ENCODE measurements around the gene PRDM15. TPM values are rescaled to one million over a fixed set of nuclear protein-coding genes. Genes with fewer than 3 reads are reported as not detected.

The PRDM15 gene
- total RNA-seq, 2 donors from 2014 or later: 12.1 to 14.6 TPM

DNA sequence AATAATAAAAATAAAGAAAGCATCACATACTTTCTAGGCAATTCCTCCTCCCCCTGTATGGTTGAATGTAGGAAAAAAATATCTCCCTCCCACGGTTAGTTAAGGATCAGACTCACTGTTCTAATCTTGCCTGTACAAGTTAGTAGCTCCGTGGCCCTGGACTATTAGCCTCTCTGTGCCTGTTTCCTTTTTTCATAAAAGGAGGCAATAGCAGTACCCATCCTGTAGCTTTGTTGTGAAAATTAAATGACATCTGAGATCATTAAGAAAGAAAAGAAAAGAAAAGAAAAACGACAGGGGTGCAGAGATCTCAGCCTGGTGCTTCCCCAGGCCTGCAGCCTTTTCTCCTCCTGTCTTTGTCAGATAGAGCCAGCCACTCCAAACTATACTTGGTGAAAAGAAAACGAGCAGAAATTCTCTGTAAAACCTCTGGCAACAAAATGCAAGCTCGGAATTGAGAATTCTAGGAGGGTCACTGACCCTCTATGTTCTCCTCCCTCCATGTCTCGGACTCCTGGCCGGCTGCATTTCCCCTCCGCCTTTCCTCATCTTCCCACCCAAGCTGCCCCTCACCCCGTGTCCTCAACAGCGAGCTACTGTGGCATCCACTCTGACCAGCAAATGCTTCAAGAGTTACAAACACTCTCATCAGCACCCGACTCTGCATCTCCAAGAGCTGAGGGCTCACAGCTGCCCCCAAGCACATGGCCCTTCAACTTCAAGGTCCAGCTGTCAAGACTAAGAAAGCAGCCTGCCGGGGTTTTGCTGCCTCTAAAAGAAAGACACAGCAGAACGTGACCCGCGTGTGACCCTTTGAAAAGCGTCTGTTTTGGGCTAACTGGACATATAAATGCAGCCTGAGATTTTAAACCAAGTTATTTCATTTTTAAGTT, 125.9 kb downstream of the PRDM15 start:
- no peak overlapping the region for H3K27ac Mint-ChIP-seq
- no peaks in the 10 kb centered on the region for H3K36me3 Mint-ChIP-seq (ENCODE audit: insufficient read depth in 2 of 2)
- H3K4me3 Mint-ChIP-seq: no peak overlapping the region
- no peaks in the 10 kb centered on the region for H3K27me3 Mint-ChIP-seq (ENCODE audit: low read depth)
- ATAC-seq (replicated peaks in 1 of 2): no peak
- no peak for DNase-seq
- H3K4me1 Mint-ChIP-seq (ENCODE audit: low read depth): peaks cover 16% of the 10 kb centered on the region
- no peaks in the 10 kb centered on the region for H3K9me3 Mint-ChIP-seq

DNA sequence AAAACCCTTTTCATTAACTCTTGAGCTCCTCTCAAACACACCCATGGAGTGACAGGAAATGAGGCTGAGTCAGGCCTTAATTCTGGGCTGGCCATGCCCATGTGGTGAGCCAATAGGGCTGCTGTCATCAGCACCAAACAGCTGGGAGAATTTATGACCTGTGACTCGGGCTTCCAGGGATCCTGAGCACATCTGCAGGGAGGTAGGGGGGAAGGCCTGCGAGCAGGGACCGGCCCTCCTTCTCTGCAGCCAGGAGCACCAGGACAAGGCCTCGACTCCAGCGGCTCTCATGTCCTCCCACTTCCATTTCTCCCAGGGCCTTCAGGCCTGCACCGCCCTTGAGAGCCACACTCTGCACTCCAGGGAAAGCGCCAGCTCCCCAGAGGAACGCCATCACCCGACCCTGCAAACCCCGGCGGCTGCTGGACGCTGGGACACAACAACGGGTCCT, 126.9 kb downstream of the PRDM15 start:
- H3K36me3 Mint-ChIP-seq (ENCODE audit: insufficient read depth in 2 of 2): no peaks in the 10 kb centered on the region
- no peaks in the 10 kb centered on the region for H3K27me3 Mint-ChIP-seq (ENCODE audit: low read depth)
- no peaks in the 10 kb centered on the region for H3K9me3 Mint-ChIP-seq
- no peak overlapping the region for H3K4me3 Mint-ChIP-seq
- DNase-seq (no peak), ATAC-seq (replicated peaks in 1 of 2) (no peak)
- no peak overlapping the region for H3K27ac Mint-ChIP-seq
- peaks cover 16% of the 10 kb centered on the region for H3K4me1 Mint-ChIP-seq (ENCODE audit: low read depth)

DNA sequence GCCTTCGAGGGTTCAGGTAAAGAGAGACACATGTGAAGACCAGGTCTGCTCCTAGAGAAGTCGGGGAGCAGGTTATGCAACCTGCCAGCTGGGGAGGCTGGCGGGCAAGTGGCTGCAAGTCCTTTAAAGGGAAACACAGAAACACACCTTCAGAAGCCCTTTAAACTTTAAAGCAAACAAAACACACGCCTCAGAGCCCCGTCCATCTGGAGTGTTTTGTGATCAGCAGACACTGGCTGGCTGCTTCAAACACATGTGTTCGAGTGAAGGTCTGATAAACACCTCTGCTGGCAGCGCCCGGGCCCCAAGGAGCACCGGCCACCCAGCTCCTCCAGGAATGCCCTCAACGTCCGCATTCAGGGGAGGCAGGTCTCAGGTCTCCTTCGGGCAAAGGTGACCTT, 127.5 kb downstream of the PRDM15 start:
- H3K36me3 Mint-ChIP-seq (ENCODE audit: insufficient read depth in 2 of 2): no peaks in the 10 kb centered on the region
- H3K27ac Mint-ChIP-seq: no peak overlapping the region
- peaks cover 16% of the 10 kb centered on the region for H3K4me1 Mint-ChIP-seq (ENCODE audit: low read depth)
- H3K4me3 Mint-ChIP-seq: no peak overlapping the region
- DNase-seq: no peak
- no peak for ATAC-seq (replicated peaks in 1 of 2)
- H3K27me3 Mint-ChIP-seq (ENCODE audit: low read depth): no peaks in the 10 kb centered on the region
- no peaks in the 10 kb centered on the region for H3K9me3 Mint-ChIP-seq

DNA sequence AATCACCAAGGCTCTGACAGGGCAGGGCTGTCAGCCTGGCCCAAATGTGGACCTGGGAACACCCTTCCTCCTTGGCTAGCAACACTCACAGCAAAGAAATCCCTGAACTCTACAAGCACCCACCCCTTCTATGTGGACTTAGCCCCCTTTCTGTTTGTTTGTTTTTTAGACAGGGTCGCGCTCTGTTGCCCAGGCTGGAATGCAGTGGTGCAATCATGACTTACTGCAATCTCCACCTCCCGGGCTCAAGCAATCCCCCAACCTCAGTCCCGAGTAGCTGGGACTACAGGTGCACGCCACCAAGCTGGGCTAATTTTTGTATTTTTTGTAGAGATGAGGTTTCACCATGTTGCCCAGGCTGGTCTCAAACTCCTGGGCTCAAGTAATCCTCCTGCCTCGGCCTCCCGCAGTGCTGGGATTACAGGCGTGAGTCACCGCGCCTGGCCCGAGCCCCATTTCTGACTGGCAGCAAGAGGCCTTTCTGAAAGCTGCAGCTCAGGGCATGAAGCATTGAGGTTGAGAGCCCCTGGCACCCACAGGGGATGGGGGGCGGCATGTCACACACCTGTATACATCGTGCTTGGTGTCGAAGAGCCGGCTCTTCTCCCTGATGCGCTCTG, 128.5 kb downstream of the PRDM15 start:
- H3K36me3 Mint-ChIP-seq (ENCODE audit: insufficient read depth in 2 of 2): no peaks in the 10 kb centered on the region
- H3K4me3 Mint-ChIP-seq: no peak overlapping the region
- H3K27ac Mint-ChIP-seq: no peak overlapping the region
- peaks cover 9% of the 10 kb centered on the region for H3K4me1 Mint-ChIP-seq (ENCODE audit: low read depth)
- H3K9me3 Mint-ChIP-seq: no peaks in the 10 kb centered on the region
- no peaks in the 10 kb centered on the region for H3K27me3 Mint-ChIP-seq (ENCODE audit: low read depth)
- ATAC-seq (replicated peaks in 1 of 2): no peak
- no peak for DNase-seq

DNA sequence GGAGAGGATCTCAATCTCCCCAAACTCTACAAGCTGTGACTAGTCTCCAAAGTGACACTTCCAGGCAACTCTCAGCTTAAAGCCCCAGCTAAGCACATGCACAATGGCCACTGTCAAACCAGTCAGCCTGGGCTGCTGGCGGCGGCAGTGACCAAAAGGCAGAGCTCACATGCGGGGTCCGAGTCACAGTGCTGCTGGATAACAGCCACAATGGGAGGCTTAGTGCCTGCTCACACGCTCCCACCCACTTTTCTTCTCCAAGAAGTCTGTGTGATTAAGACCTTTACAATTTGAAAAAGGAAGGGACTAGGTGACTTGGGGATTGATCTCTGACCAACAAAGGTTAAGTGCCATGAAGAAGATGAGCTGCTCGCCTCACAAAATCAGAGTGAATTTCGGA, 129.1 kb downstream of the PRDM15 start:
- H3K27me3 Mint-ChIP-seq (ENCODE audit: low read depth): no peaks in the 10 kb centered on the region
- DNase-seq: no peak

DNA sequence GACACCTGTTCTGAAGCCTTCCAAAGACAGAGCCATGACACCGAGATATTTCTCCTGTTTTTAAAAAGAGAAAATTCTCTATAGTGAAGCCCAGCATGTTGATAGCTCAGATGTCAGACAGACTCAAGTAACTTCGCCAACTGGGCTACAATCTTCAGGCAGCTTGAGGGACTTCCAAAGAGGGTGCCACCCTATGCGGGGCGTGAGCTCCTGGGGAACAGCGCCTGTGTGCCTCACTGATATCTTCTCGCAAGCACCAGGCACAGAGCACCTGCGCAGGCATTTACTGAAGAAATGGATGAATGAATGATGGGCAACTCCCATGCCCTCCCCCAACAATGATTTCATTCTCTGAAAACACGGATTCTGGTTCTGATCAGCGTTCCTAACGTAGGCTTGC, 129.9 kb downstream of the PRDM15 start:
- no peak for ATAC-seq (replicated peaks in 1 of 2)
- Mint-ChIP-seq H3K4me3 (no peak overlapping the region), H3K36me3 (ENCODE audit: insufficient read depth in 2 of 2) (no peaks in the 10 kb centered on the region), H3K4me1 (ENCODE audit: low read depth) (peaks cover 9% of the 10 kb centered on the region), H3K27me3 (ENCODE audit: low read depth) (no peaks in the 10 kb centered on the region), H3K9me3 (no peaks in the 10 kb centered on the region), H3K27ac (no peak overlapping the region)
- no peak for DNase-seq

More for the DNA sequence above, 129.1 kb downstream of the PRDM15 start:
- Mint-ChIP-seq H3K4me1 (ENCODE audit: low read depth) (peaks cover 9% of the 10 kb centered on the region), H3K4me3 (no peak overlapping the region), H3K9me3 (no peaks in the 10 kb centered on the region), H3K36me3 (ENCODE audit: insufficient read depth in 2 of 2) (no peaks in the 10 kb centered on the region), H3K27ac (no peak overlapping the region)
- no peak for ATAC-seq (replicated peaks in 1 of 2)

Other genes starting within 250 kb of the PRDM15 start
- gene RIPK4, start 112.3 kb downstream of the PRDM15 start, total RNA-seq: under 1 TPM; 0.46 to 0.60 TPM
- 10 to 100 TPM in 1 of 2 donors, 1 to 10 TPM in 1; 6.9 to 15.1 TPM for gene C2CD2, start 74.7 kb upstream of the PRDM15 start, total RNA-seq
- gene ZBTB21, start 131.0 kb upstream of the PRDM15 start, total RNA-seq: 10 to 100 TPM; 35.6 to 43.3 TPM
- under 1 TPM; 0.39 to 0.89 TPM for gene UMODL1, start 192.0 kb upstream of the PRDM15 start, total RNA-seq